Calu3 (cell line): ENCODE results near the gene ELOB. TPM values are rescaled to one million over a fixed set of nuclear protein-coding genes. Genes with fewer than 3 reads are reported as not detected.

ENCODE experiments used
- BruUV-seq: library from RNA; stranded (reverse); fragments of 400-500 nt; replicated peaks from 2 replicates; lab custom pipeline; 2021; lab: Mats Ljungman, UMichigan
- CTCF ChIA-PET: fragments of 300-600 bp; sonication (Branson Sonifier 250); formaldehyde crosslinking; loops from one replicate; lab custom pipeline; 2022; ENCODE audit warnings: antibody characterized with exemption; lab: Charles Lee
- DNase-seq: peaks from one replicate; pipeline ENCODE4 v3.0.0; 2022
- H3K27ac Mint-ChIP-seq: one replicate; pipeline ENCODE4 v1.8.0; 2022; ENCODE audit warnings: mixed read lengths; ENCODE audit not compliant: unreplicated experiment
- H3K27me3 Mint-ChIP-seq: one replicate; pipeline ENCODE4 v1.8.0; 2022; ENCODE audit warnings: mixed read lengths; ENCODE audit not compliant: unreplicated experiment
- H3K36me3 Mint-ChIP-seq: one replicate; pipeline ENCODE4 v1.8.0; 2022; ENCODE audit warnings: mild to moderate bottlenecking, moderate library complexity, mixed read lengths; ENCODE audit not compliant: insufficient read depth, unreplicated experiment
- H3K4me1 Mint-ChIP-seq: one replicate; pipeline ENCODE4 v1.8.0; 2022; ENCODE audit warnings: mild to moderate bottlenecking, low read depth, mixed read lengths; ENCODE audit not compliant: unreplicated experiment
- H3K4me3 Mint-ChIP-seq: one replicate; pipeline ENCODE4 v1.8.0; 2022; ENCODE audit warnings: mild to moderate bottlenecking, low read depth, moderate library complexity, mixed read lengths; ENCODE audit not compliant: unreplicated experiment
- H3K9me3 Mint-ChIP-seq: one replicate; pipeline ENCODE4 v1.8.0; 2022; ENCODE audit warnings: low read depth, mixed read lengths; ENCODE audit not compliant: unreplicated experiment
- CTCF ChIP-seq: fragments of 200-600 bp; IDR thresholded peaks from one replicate; pipeline ENCODE4 v1.8.0; 2022; ENCODE audit warnings: antibody characterized with exemption; ENCODE audit not compliant: unreplicated experiment
- intact Hi-C: fragments of 100-400 bp; cut with micrococcal nuclease; formaldehyde crosslinking; loops from one replicate; pipeline ENCODE4 v1.10.0; 2022; ENCODE audit not compliant: unreplicated experiment
- total RNA-seq: library from RNA; stranded (reverse); gene quantifications from 2 replicates; pipeline ENCODE4 v1.2.3, GENCODE V29; 2022

ELOB gene
- total RNA-seq, 1 experiment from 2014 or later = 269 TPM

- intact Hi-C loops = no loop called here
- H3K4me3 Mint-ChIP-seq = no peak within 1 kb of the TSS
- peak; percentile 27 for TF ChIP-seq CTCF
- no peak within 1 kb of the TSS for H3K27ac Mint-ChIP-seq
- H3K27me3 Mint-ChIP-seq = peaks cover 3% of the 10 kb centered on the region
- DNase-seq = no peak
- peaks cover 20% of the 10 kb centered on the region for H3K4me1 Mint-ChIP-seq
- no TSS peak for BruUV-seq
- CTCF ChIA-PET = no interaction called here
- no peaks in the 10 kb centered on the region for H3K9me3 Mint-ChIP-seq
- no peaks in the 10 kb centered on the region for H3K36me3 Mint-ChIP-seq
These were observed 39.8 kb upstream of the ELOB start, which contains the start of gene PRSS21 for GRCh38 chr16:2816751-2817339. Gene PRSS21, plus strand, starts transcription at chr16:2817237. Its CDS starts 32 bp downstream, at chr16:2817269.

GRCh38 chr16:2815299-2815771 is 38.3 kb upstream of the ELOB start:
- Mint-ChIP-seq H3K9me3 (no peaks in the 10 kb centered on the region), H3K27me3 (peaks cover 13% of the 10 kb centered on the region), H3K4me1 (peaks cover 8% of the 10 kb centered on the region), H3K4me3 (no peak overlapping the region), H3K27ac (no peak overlapping the region), H3K36me3 (no peaks in the 10 kb centered on the region)
- no TSS peak for BruUV-seq
- intact Hi-C loops = no loop called here
- CTCF ChIA-PET = no interaction called here
- no peak for DNase-seq
- TF ChIP-seq CTCF = no peak

- peaks cover 13% of the 10 kb centered on the region for H3K27me3 Mint-ChIP-seq
- no peak overlapping the region for H3K4me3 Mint-ChIP-seq
- CTCF ChIA-PET = interaction anchor here (0.7 kb wide), 1 partner anchor 311 kb away, joined by 4 read pairs; no protein-coding TSS in a partner anchor
- no peak for DNase-seq
- no peaks in the 10 kb centered on the region for H3K9me3 Mint-ChIP-seq
- intact Hi-C loops = no loop called here
- BruUV-seq = no TSS peak
- no peaks in the 10 kb centered on the region for H3K36me3 Mint-ChIP-seq
- no peak for TF ChIP-seq CTCF
- no peak overlapping the region for H3K27ac Mint-ChIP-seq
- H3K4me1 Mint-ChIP-seq = peaks cover 8% of the 10 kb centered on the region
These were observed 37.6 kb upstream of the ELOB start for GRCh38 chr16:2814551-2815298.

GRCh38 chr16:2813771-2814221 is 36.7 kb upstream of the ELOB start:
- H3K9me3 Mint-ChIP-seq = no peaks in the 10 kb centered on the region
- H3K27me3 Mint-ChIP-seq = peaks cover 13% of the 10 kb centered on the region
- TF ChIP-seq CTCF = no peak
- peaks cover 6% of the 10 kb centered on the region for H3K4me1 Mint-ChIP-seq
- intact Hi-C loops = no loop called here
- no peak for DNase-seq
- no peak overlapping the region for H3K27ac Mint-ChIP-seq
- H3K4me3 Mint-ChIP-seq = no peak overlapping the region
- CTCF ChIA-PET = interaction anchor here (0.7 kb wide), 1 partner anchor 312 kb away, joined by 4 read pairs; no protein-coding TSS in a partner anchor
- no TSS peak for BruUV-seq
- no peaks in the 10 kb centered on the region for H3K36me3 Mint-ChIP-seq
